ENCODE measurements around the gene SCARB1.
"Not testable (repeated sequence)": the region's sequence is repeated elsewhere in the genome, so short reads cannot be mapped to it uniquely, and the experiment has no call there.

SCARB1 gene

DNA sequence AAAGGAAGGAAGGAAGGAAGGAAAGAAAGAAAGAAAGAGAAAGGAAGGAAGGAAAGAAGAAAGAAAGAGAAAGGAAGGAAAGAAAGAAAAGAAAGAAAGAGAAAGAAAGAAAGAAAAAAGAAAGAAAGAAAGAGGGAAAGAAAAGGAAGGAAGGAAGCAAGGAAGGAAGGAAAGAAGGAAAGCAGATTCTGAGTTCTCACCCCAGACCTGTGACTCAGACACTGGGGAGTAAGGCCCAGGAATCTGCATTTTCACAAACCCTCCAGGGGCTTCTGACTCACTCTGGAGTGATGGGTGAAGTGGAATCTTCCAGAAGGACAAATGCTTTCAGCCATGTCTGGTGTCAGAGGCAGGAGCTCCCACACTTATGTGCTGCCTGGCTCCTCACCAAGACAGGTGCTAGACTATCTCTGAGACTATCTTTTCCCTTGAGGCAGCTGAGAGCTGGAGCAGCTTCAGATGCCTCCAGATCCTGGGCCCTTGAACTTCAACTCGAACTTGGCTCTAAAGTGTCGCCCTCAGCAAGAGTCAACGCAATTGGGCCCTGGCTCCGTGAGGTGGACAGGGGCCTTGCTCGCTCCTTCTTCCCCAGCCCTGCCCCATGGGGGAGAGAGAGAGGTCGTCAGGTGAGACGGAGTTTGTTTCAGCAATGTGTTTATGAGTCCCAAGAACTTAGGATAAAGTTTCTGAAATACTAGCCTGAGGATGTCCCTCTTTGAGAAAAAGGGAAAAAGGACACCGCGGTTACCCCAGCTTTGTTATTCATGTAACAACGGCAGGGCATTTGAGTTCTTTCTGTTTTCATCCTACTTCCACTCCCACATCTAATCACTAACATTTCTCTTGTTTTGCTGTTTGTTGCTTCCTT, 19.8 kb upstream of the SCARB1 start:
- DNase-seq (ENCODE audit: low read depth in 2 of 2), result no peak

DNA sequence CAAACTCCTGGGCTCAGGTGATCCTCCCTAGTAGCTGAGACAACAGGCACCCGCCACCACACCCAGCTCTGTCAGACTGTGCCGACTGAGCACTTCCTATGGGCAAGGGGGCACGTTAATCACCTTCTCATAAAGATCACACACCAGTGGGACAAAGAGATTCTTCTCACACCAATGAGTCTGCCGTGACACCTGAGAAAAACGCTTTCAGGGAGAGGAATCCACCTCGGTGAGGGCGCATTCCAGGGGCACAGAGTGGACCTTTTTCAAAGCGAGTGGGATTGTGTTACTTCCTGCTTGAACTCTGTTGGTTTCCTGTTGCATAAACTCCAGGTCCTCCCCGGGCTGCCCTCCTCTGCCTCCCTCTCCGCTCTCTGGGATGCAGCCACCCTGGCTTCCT, 17.5 kb upstream of the SCARB1 start:
- no peak for DNase-seq (ENCODE audit: low read depth in 2 of 2)

GRCh38 chr12:124880335-124880734, 16.7 kb upstream of the SCARB1 start:
- not testable (repeated sequence) for DNase-seq (ENCODE audit: low read depth in 2 of 2)

- no peak for DNase-seq (ENCODE audit: low read depth in 2 of 2)
Observed at GRCh38 chr12:124878795-124879516, 15.3 kb upstream of the SCARB1 start.

GRCh38 chr12:124877423-124877822, 13.8 kb upstream of the SCARB1 start:
- no peak for DNase-seq (ENCODE audit: low read depth in 2 of 2)

DNA sequence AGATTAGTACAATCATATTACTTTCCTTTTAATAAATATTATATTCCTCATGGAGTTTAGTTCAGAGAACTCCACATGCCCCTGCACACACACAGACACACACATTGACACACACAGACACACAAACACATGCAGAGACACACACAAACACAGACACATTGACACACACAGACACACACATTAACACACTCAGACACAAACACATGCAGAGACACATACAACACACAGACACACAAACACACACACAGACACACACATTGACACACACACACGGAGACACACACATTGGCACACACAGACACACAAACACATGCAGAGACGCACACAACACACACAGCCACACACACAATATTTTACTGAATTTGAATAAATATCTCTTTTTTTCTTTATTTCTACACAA, 12.5 kb upstream of the SCARB1 start:
- DNase-seq (ENCODE audit: low read depth in 2 of 2), result no peak

- no peak for DNase-seq (ENCODE audit: low read depth in 2 of 2)
Observed at GRCh38 chr12:124875803-124876132, 12.1 kb upstream of the SCARB1 start.

DNA sequence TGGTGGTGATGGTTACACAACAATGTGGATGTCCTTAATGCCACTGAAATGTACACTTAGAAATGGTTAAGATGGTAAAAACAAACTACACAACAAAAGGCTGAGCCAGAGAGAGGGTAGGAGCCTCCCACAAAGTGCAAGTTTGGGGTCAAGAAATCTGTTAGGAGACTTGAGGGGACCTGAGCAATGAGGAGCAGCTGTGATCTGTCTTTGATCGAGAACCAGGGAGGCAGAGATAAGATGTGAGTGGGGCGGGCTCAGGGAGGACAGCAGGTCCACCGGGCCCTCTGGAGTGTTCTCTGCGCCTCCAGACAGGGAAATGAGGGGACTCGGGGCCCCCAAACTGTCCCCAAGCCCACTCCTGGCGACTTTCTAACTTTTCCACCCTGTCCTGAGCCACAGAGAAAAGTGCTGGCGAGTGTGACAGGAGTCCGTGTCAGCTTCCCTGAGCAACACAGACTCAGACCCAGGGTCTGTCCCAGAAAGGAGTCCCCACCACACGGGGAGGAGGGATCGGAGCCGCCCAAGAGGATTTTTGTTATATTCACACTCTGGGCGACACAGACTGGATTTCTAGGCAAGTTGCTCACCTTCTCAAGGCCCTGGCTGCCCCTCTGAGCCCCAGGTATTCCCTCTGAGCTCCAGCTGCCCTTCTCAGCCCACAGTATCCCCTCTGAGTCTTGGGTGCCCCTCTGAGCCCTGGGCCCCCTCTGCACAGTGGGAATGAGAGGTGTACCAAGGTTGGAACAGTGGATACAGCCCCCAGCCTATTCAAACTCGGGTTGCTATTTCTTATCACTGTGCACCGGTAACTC, 11.5 kb upstream of the SCARB1 start:
- DNase-seq (ENCODE audit: low read depth in 2 of 2), result no peak

DNA sequence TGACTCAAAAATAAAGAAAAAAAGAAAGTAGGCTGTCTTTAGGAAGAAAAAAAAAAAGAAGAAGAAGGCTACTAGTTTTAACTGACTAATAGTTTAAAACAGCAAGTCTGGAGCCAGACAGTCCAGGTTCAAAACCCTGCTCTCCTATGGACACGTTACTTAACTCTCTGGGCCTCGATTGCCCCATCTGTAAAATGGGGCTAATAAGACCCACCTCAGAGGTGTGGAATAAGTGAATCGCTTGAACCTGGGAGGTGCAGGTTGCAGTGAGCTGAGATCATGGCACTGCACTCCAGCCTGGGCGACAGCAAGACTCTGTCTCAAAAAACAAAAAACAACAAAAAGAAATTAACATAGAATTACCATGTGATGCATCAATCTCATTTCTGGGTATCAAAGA, 10.5 kb upstream of the SCARB1 start:
- DNase-seq (ENCODE audit: low read depth in 2 of 2), result no peak

DNA sequence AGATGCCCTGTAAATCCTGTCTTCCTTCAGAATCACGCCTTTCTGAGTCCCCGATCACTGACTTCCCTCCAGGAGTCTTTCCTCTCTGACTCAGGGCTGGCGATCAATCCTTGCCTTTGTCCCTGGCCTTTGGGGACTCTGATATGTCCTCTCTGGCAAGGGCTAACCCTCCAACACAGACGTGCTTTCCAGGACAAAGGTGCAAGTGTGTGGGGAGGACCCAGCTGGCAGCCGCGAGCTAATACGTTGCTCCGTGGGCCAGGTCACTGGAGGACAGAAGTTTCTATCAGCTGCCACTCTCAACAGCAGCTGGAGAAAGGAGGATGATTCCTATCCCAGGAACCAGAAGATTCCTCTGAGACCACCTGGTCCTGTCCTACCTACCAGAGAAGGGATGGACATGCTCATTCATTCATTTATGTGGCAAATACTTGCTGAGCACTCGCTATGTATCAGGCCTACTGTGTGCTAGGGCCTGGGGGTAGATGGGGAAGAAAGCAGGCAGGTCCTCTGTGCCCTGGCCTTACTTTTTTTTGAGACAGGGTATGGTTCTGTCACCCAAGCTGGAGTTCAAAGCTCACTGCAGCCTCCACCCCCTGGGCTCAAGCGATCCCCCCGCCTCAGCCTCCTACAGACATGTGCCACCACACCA, 8.5 kb upstream of the SCARB1 start:
- DNase-seq (ENCODE audit: low read depth in 2 of 2), result no peak

DNA sequence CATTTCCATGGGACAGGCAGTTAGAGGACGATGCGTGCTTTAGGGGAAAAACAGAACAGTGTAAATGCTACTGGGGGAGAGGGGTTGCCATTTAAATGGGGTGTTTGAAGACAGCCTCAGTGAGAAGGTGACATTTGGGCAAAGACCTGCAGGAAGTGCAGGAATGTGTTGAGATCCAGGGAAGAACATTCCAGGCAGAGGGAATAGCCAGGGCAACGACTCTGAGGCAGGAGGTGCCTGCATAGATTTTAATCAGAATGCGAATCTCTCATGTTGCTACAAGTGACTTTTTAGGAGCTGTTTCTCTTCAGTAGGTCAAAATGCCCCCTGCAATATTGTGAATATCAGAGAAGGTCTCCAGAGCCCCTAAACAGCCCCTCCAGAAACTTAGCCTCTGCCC, 7.6 kb upstream of the SCARB1 start:
- no peak for DNase-seq (ENCODE audit: low read depth in 2 of 2)

DNA sequence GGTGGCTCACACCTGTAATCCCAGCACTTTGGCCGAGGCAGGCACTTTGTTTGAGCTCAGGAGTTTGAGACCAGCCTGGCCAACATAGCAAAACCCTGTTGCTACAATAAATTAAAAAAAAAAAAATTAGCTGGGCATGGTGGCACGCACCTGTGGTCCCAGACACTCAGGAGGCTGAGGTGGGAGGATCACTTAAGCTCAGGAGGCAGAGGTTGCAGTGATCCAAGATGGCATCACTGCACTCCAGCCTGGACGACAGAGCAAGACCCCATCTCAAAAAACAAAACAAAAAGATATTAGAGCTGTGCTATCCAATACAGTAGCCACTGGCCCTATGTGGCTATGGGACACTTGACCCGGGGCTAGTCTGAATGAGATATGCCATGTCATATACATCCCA, 6.9 kb upstream of the SCARB1 start:
- no peak for DNase-seq (ENCODE audit: low read depth in 2 of 2)

GRCh38 chr12:124869059-124869665, 5.5 kb upstream of the SCARB1 start:
- no peak for DNase-seq (ENCODE audit: low read depth in 2 of 2)

DNA sequence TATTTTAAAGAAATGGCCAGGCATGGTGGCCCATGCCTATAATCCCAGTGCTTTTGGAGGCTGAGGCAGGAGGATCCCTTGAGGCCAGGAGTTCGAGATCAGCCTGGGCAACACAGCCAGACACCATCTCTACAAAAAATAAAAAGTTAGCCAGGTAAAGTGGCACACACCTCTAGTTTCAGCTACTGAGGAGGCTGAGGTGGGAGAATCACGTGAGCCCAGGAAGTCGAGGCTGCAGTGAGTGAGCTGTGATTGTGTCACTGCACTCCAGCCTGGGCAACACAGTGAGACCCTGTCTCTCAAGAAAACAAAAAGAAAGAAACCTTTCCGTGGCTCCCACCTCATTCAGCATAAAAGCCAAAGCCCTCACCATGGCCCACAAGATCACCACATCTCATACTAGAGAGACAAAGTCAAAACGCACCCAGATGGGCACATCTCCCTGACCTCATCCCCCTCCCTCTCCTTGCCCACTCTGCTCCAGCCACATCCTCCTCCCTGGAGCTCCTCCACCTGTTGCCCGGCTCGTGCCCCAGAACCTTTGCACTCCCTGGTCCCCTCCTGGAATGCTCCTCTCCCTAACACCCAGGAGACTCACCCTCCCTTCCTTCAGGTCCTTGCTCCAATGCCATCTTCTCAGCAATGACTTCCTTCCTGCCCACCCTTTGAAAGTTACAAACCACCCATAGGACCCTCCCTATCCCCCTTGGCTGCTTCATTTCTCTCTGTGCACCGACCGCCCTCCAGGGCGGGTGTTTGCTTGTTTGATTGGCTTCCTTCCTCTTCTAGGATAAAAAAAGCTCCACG, 4.8 kb upstream of the SCARB1 start:
- DNase-seq (ENCODE audit: low read depth in 2 of 2), result no peak

GRCh38 chr12:124867401-124867930, 3.8 kb upstream of the SCARB1 start:
- no peak for DNase-seq (ENCODE audit: low read depth in 2 of 2)

GRCh38 chr12:124866883-124867400, 3.3 kb upstream of the SCARB1 start:
- DNase-seq (ENCODE audit: low read depth in 2 of 2), result no peak

DNA sequence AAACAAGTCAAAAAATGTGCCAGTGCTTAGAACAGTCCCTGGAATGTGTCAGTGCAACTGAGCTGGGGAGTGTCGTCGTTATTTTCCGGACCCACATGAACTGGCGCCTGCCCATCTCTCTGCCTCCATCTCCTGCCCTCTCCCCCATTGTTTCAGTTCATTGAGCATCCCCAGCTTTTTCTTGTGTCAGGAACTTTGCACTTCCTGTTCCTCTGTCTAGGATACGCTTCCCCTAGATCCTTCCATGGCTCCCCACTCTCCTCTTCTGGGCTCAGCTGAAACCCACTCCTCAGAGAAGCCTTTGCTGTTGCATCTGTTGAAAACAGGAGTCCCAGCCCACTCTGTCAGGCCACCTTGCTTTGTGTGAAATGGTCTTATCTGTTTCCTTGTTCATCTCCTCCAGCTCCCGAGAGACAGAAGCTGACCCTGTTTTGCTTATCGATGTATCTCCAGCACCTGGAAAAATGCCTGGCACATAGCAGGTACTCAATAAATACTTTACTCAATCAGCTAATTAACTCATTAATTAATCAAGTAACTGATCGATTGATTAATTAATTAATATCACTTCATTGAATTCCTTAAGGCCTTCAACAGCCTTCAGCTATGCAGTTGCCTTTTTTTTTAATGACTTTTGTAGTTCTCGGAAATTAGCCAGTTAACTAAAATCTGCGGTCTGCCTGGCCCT, 2.7 kb upstream of the SCARB1 start:
- no peak for DNase-seq (ENCODE audit: low read depth in 2 of 2)

DNA sequence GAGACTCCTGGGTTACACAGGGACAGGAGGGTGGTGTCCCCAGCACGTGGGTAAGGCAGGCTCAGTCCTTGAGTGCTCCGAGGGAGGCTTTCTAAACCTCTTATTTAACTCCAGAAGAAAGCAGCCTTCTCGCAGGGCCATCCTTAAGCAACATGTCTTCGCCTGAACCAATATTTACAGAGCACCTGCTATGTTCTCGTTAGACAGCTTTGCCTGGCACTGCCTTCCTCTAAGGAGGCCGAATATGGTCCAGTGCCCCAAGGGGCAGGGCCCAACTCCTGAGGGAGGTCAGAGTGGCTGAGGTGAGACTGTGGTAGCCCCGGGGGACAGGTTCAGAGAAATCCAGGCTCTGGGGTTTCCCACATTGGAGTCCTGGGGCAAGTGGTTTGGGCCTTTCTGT, 2.1 kb upstream of the SCARB1 start:
- DNase-seq (ENCODE audit: low read depth in 2 of 2), result no peak

- DNase-seq (ENCODE audit: low read depth in 2 of 2), result no peak
Observed at GRCh38 chr12:124864326-124864752, 675 bp upstream of the SCARB1 start.

All from stimulated activated CD8-positive, alpha-beta memory T cell treated with anti-CD3 and anti-CD28 coated beads, Interleukin-15, amount 100 ng/mL, for 48 hours (primary cell).